EL (cell line): ENCODE data around the gene RNF213.
"Not testable (repeated sequence)": the region's sequence is repeated elsewhere in the genome, so short reads cannot be mapped to it uniquely, and the experiment has no call there.

Experiments
- DNase-seq: peaks from one replicate; pipeline ENCODE4 v3.0.0-alpha.2; 2016

Gene RNF213

GRCh38 chr17:80253631-80254395 is 6.8 kb upstream of the RNF213 start:
- DNase-seq = no peak

GRCh38 chr17:80254396-80255251 is 6.0 kb upstream of the RNF213 start:
- DNase-seq = peak; percentile 96

- no peak for DNase-seq
Observed at GRCh38 chr17:80256034-80256350, 4.7 kb upstream of the RNF213 start.

GRCh38 chr17:80257716-80258213 is 2.9 kb upstream of the RNF213 start:
- no peak for DNase-seq

- DNase-seq = not testable (repeated sequence)
Observed at GRCh38 chr17:80258296-80258695, 2.4 kb upstream of the RNF213 start.

GRCh38 chr17:80259457-80260068 is 1.1 kb upstream of the RNF213 start:
- peak; percentile 26 for DNase-seq

- peak; percentile 81 for DNase-seq
Observed at GRCh38 chr17:80260069-80260535, 550 bp upstream of the RNF213 start.

GRCh38 chr17:80261159-80261894 is 675 bp downstream of the RNF213 start:
- DNase-seq = peak; percentile 77

GRCh38 chr17:80261895-80262279 is 1.2 kb downstream of the RNF213 start:
- DNase-seq = no peak

- DNase-seq = no peak
Observed at GRCh38 chr17:80262291-80262690, 1.6 kb downstream of the RNF213 start.

GRCh38 chr17:80262775-80263244 is 2.2 kb downstream of the RNF213 start:
- no peak for DNase-seq

GRCh38 chr17:80263253-80264204 is 2.9 kb downstream of the RNF213 start:
- peak; percentile 93 for DNase-seq

GRCh38 chr17:80264205-80265075 is 3.8 kb downstream of the RNF213 start:
- DNase-seq = no peak

- DNase-seq = no peak
Observed at GRCh38 chr17:80265205-80266068, 4.8 kb downstream of the RNF213 start.

- no peak for DNase-seq
Observed at GRCh38 chr17:80267391-80267790, 6.7 kb downstream of the RNF213 start.

- no peak for DNase-seq
Observed at GRCh38 chr17:80268427-80268826, 7.8 kb downstream of the RNF213 start.

- DNase-seq = no peak
Observed at GRCh38 chr17:80269405-80269807, 8.8 kb downstream of the RNF213 start.

- DNase-seq = no peak
Observed at GRCh38 chr17:80270104-80270503, 9.5 kb downstream of the RNF213 start.

GRCh38 chr17:80270836-80271235 is 10.2 kb downstream of the RNF213 start:
- DNase-seq = peak; percentile 41
